ENCODE results near the gene TEAD4. TPM values are rescaled to one million over a fixed set of nuclear protein-coding genes. Genes with fewer than 3 reads are reported as not detected.

The TEAD4 gene
- total and polyA plus RNA-seq, 2 donors from 2014 or later, result 19.8 to 40.9 TPM

- no peak overlapping the region for H3K9ac ChIP-seq (ENCODE audit: low read length in 3 of 3)
- FAIRE-seq (no peak), DNase-seq (no peak)
- H3K27ac ChIP-seq (ENCODE audit: low read depth in 2 of 2, low read length in 2 of 2), result no peak overlapping the region
- H3K36me3 ChIP-seq (ENCODE audit: control insufficient read depth in 2 of 3, insufficient read depth in 3 of 3, low read length in 3 of 3), result no peaks in the 10 kb centered on the region
- H3K4me3 ChIP-seq (ENCODE audit: low read length in 3 of 3), result no peak overlapping the region
- H3K4me1 ChIP-seq (ENCODE audit: control insufficient read depth in 2 of 3, insufficient read depth in 2 of 3, low read depth in 1 of 3, low read length in 3 of 3), result no peaks in the 10 kb centered on the region
- no peaks in the 10 kb centered on the region for H3K27me3 ChIP-seq (ENCODE audit: control insufficient read depth, insufficient read depth, low read length)
- H3K9me3 ChIP-seq (ENCODE audit: control insufficient read depth in 2 of 3, insufficient read depth in 1 of 3, low read length in 3 of 3), result no peaks in the 10 kb centered on the region
- intact Hi-C loops (cut with DNase I), result no loop called here
- no peak for TF ChIP-seq CTCF (IDR thresholded peaks at IDR 0.05; ENCODE audit: borderline replicate concordance, extremely low read depth, insufficient read depth)
These were observed 14.4 kb downstream of the TEAD4 start for GRCh38 chr12:2973566-2973965.

- Histone ChIP-seq H3K9ac (ENCODE audit: low read length in 3 of 3) (no peak overlapping the region), H3K36me3 (ENCODE audit: control insufficient read depth in 2 of 3, insufficient read depth in 3 of 3, low read length in 3 of 3) (no peaks in the 10 kb centered on the region), H3K4me1 (ENCODE audit: control insufficient read depth in 2 of 3, insufficient read depth in 2 of 3, low read depth in 1 of 3, low read length in 3 of 3) (no peaks in the 10 kb centered on the region), H3K27me3 (ENCODE audit: control insufficient read depth, insufficient read depth, low read length) (no peaks in the 10 kb centered on the region), H3K4me3 (ENCODE audit: low read length in 3 of 3) (no peak overlapping the region), H3K27ac (ENCODE audit: low read depth in 2 of 2, low read length in 2 of 2) (no peak overlapping the region), H3K9me3 (ENCODE audit: control insufficient read depth in 2 of 3, insufficient read depth in 1 of 3, low read length in 3 of 3) (no peaks in the 10 kb centered on the region)
- intact Hi-C loops (cut with DNase I), result no loop called here
- no peak for TF ChIP-seq CTCF (IDR thresholded peaks at IDR 0.05; ENCODE audit: borderline replicate concordance, extremely low read depth, insufficient read depth)
- FAIRE-seq (no peak), DNase-seq (no peak)
These were observed 15.4 kb downstream of the TEAD4 start for GRCh38 chr12:2974560-2974971.

- no peaks in the 10 kb centered on the region for H3K9me3 ChIP-seq (ENCODE audit: control insufficient read depth in 2 of 3, insufficient read depth in 1 of 3, low read length in 3 of 3)
- H3K9ac ChIP-seq (ENCODE audit: low read length in 3 of 3), result no peak overlapping the region
- no peak overlapping the region for H3K27ac ChIP-seq (ENCODE audit: low read depth in 2 of 2, low read length in 2 of 2)
- DNase-seq, result no peak
- FAIRE-seq, result no peak
- intact Hi-C loops (cut with DNase I), result no loop called here
- no peaks in the 10 kb centered on the region for H3K27me3 ChIP-seq (ENCODE audit: control insufficient read depth, insufficient read depth, low read length)
- no peak overlapping the region for H3K4me3 ChIP-seq (ENCODE audit: low read length in 3 of 3)
- TF ChIP-seq CTCF (IDR thresholded peaks at IDR 0.05; ENCODE audit: borderline replicate concordance, extremely low read depth, insufficient read depth), result no peak
- H3K36me3 ChIP-seq (ENCODE audit: control insufficient read depth in 2 of 3, insufficient read depth in 3 of 3, low read length in 3 of 3), result no peaks in the 10 kb centered on the region
- H3K4me1 ChIP-seq (ENCODE audit: control insufficient read depth in 2 of 3, insufficient read depth in 2 of 3, low read depth in 1 of 3, low read length in 3 of 3), result no peaks in the 10 kb centered on the region
These were observed 17.4 kb downstream of the TEAD4 start for GRCh38 chr12:2976581-2976996.

- H3K4me3 ChIP-seq (ENCODE audit: low read length in 3 of 3), result no peak overlapping the region
These were observed 18.6 kb downstream of the TEAD4 start for GRCh38 chr12:2977776-2978175.

More at GRCh38 chr12:2977776-2978175, 18.6 kb downstream of the TEAD4 start:
- DNase-seq (no peak), FAIRE-seq (no peak)
- no peak overlapping the region for H3K9ac ChIP-seq (ENCODE audit: low read length in 3 of 3)
- no peaks in the 10 kb centered on the region for H3K9me3 ChIP-seq (ENCODE audit: control insufficient read depth in 2 of 3, insufficient read depth in 1 of 3, low read length in 3 of 3)
- no peak overlapping the region for H3K27ac ChIP-seq (ENCODE audit: low read depth in 2 of 2, low read length in 2 of 2)
- H3K36me3 ChIP-seq (ENCODE audit: control insufficient read depth in 2 of 3, insufficient read depth in 3 of 3, low read length in 3 of 3), result no peaks in the 10 kb centered on the region
- no peaks in the 10 kb centered on the region for H3K27me3 ChIP-seq (ENCODE audit: control insufficient read depth, insufficient read depth, low read length)
- intact Hi-C loops (cut with DNase I), result no loop called here
- no peaks in the 10 kb centered on the region for H3K4me1 ChIP-seq (ENCODE audit: control insufficient read depth in 2 of 3, insufficient read depth in 2 of 3, low read depth in 1 of 3, low read length in 3 of 3)
- no peak for TF ChIP-seq CTCF (IDR thresholded peaks at IDR 0.05; ENCODE audit: borderline replicate concordance, extremely low read depth, insufficient read depth)
